Suprapubic skin (tissue), 4 donors: ENCODE data around the gene REPS2. TPM values are rescaled to one million over a fixed set of nuclear protein-coding genes. Genes with fewer than 3 reads are reported as not detected.
A peak's percentile ranks its signal among the peaks of the same experiment; 100 is the strongest.

Experiments used
- DNase-seq, 2 donors: peaks; one replicate each; pipeline ENCODE4 v3.0.0-alpha.2; 2019; ENCODE audit warnings: low spot score in 2 of 2
- H3K27ac ChIP-seq: fragments of 200-600 bp; sonication (generic); one replicate; pipeline ENCODE4 v1.5.1; 2019
- H3K27me3 ChIP-seq: fragments of 200-600 bp; sonication (generic); one replicate; pipeline ENCODE4 v1.5.1; 2019
- H3K36me3 ChIP-seq: fragments of 200-600 bp; sonication (generic); one replicate; pipeline ENCODE4 v1.5.1; 2019
- H3K4me1 ChIP-seq: fragments of 200-600 bp; sonication (generic); one replicate; pipeline ENCODE4 v1.5.1; 2019
- H3K4me3 ChIP-seq: fragments of 200-600 bp; sonication (generic); one replicate; pipeline ENCODE4 v1.5.1; 2019; ENCODE audit warnings: mild to moderate bottlenecking
- H3K9me3 ChIP-seq: fragments of 200-600 bp; sonication (generic); one replicate; pipeline ENCODE4 v1.5.1; 2019
- EP300 ChIP-seq: sonication (generic); formaldehyde crosslinking; IDR thresholded peaks from one replicate; pipeline ENCODE4 v1.6.1; 2017; ENCODE audit warnings: antibody characterized with exemption
- POLR2A ChIP-seq, 2 donors: fragments of 450-650 bp; IDR thresholded peaks; one replicate each; pipeline ENCODE4 v1.6.1; 2017; ENCODE audit warnings: antibody characterized with exemption in 2 of 2, mild to moderate bottlenecking in 2 of 2, moderate library complexity in 2 of 2
- POLR2AphosphoS5 ChIP-seq, 3 donors: sonication (generic); formaldehyde crosslinking; IDR thresholded peaks; one replicate each; pipeline ENCODE4 v1.6.1; 2017; ENCODE audit warnings: antibody characterized with exemption in 3 of 3
- WGBS: methylation state at CpG from one replicate; pipeline ENCODE4 v1.1.5; 2018; 5-methylcytosine and 5-hydroxymethylcytosine counted together
- total RNA-seq, 4 donors: library from RNA; depleted of rRNA; stranded (reverse); fragments of >200 nt; gene quantifications; one replicate each; pipeline ENCODE4 v1.1.0, GENCODE V29; 2016
- TF ChIP-seq, protein P1 (sequence below), 2 donors: fragments of 200-600 bp in 1 of 2; fragments of 450-650 bp in 1 of 2; sonication (generic) in 1 of 2; IDR thresholded peaks; one replicate each; pipeline ENCODE4 v1.5.1; 2016 to 2019; ENCODE audit warnings: antibody characterized with exemption in 2 of 2, mild to moderate bottlenecking in 1 of 2, moderate library complexity in 1 of 2

The REPS2 gene
- 10 to 100 TPM in 1 of 4 donors, 1 to 10 TPM in 3; 6.2 to 10.9 (median 8.6) TPM for total RNA-seq

DNA sequence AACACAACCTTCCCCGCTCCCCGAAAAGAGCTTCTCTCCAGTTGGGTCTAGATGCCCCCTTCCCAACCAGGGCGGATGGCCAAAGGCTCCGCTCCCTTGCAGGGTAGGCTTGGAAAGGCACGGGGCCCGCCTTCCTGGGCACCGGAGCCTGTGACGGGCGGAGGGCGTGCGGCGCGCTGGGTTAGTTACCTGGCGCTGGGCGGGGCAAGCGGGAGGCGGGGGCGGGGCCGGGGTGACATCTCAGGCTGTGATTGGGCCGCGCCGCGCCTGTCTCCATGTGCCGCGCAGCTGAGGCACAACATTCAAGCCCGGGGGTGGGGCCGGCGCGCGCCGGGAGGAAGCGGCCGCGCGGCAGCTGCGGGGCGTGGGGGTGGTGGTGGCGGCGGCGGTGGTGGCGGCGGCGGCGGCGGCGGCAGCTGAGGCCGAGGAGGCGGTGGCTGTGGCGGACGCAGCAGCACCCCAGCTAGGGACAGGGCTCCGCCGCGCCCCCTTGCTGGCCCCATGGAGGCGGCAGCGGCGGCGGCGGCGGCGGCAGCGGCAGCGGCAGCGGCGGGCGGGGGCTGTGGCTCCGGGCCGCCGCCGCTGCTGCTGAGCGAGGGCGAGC is at the start of gene REPS2:
REPS2 (plus strand) TSS at position 298 of the 604 bp plus-strand sequence; CDS start at position 502, 204 bp downstream.
- 31% methylated on average over 7 of the region's 71 CpGs for WGBS
- no peaks in the 10 kb centered on the region for H3K27me3 ChIP-seq
- peak; percentile 84 to 86 for DNase-seq
- H3K27ac ChIP-seq = no peak within 1 kb of the TSS
- H3K4me3 ChIP-seq = peak within 1 kb of the TSS; percentile 67
- no peaks in the 10 kb centered on the region for H3K36me3 ChIP-seq
- H3K9me3 ChIP-seq = no peaks in the 10 kb centered on the region
- H3K4me1 ChIP-seq = no peaks in the 10 kb centered on the region
- TF ChIP-seq, protein P1, sequence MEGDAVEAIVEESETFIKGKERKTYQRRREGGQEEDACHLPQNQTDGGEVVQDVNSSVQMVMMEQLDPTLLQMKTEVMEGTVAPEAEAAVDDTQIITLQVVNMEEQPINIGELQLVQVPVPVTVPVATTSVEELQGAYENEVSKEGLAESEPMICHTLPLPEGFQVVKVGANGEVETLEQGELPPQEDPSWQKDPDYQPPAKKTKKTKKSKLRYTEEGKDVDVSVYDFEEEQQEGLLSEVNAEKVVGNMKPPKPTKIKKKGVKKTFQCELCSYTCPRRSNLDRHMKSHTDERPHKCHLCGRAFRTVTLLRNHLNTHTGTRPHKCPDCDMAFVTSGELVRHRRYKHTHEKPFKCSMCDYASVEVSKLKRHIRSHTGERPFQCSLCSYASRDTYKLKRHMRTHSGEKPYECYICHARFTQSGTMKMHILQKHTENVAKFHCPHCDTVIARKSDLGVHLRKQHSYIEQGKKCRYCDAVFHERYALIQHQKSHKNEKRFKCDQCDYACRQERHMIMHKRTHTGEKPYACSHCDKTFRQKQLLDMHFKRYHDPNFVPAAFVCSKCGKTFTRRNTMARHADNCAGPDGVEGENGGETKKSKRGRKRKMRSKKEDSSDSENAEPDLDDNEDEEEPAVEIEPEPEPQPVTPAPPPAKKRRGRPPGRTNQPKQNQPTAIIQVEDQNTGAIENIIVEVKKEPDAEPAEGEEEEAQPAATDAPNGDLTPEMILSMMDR (IDR thresholded peaks at IDR 0.05) = no peak
- no peak for TF ChIP-seq POLR2A (IDR thresholded peaks at IDR 0.05)
- no peak for TF ChIP-seq EP300
- TF ChIP-seq POLR2AphosphoS5 (IDR thresholded peaks at IDR 0.05) = no peak

DNA sequence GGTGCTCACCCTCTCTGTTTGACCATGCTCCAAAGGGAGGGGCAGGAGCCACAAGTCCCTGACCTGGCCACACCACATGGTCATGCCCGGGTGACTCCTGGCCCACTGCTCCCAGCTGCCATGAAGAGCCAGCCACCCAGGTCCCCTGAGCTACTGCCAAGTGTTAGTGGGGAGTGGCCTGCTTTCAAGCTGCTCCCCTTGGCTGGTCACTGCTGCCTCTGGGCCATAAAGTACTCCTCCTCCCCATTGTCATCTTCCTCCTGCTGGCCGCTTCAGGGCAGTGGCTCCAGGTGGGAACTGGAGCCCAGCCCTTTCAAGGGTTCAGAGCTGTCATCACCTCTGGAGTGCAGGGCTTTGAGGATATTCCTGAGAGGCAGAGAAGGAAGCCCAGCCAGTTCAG is 49.0 kb upstream of the REPS2 start:
- no CpG with 5 or more reads among the region's 2 CpGs for WGBS
- no peak overlapping the region for H3K4me3 ChIP-seq
- H3K27ac ChIP-seq = no peak overlapping the region
- H3K9me3 ChIP-seq = no peaks in the 10 kb centered on the region
- H3K36me3 ChIP-seq = no peaks in the 10 kb centered on the region
- no peaks in the 10 kb centered on the region for H3K27me3 ChIP-seq
- DNase-seq = no peak
- TF ChIP-seq POLR2A (IDR thresholded peaks at IDR 0.05) (no peak), POLR2AphosphoS5 (IDR thresholded peaks at IDR 0.05) (no peak), EP300 (no peak)
- TF ChIP-seq, protein P1 (IDR thresholded peaks at IDR 0.05) = no peak
- no peaks in the 10 kb centered on the region for H3K4me1 ChIP-seq

DNA sequence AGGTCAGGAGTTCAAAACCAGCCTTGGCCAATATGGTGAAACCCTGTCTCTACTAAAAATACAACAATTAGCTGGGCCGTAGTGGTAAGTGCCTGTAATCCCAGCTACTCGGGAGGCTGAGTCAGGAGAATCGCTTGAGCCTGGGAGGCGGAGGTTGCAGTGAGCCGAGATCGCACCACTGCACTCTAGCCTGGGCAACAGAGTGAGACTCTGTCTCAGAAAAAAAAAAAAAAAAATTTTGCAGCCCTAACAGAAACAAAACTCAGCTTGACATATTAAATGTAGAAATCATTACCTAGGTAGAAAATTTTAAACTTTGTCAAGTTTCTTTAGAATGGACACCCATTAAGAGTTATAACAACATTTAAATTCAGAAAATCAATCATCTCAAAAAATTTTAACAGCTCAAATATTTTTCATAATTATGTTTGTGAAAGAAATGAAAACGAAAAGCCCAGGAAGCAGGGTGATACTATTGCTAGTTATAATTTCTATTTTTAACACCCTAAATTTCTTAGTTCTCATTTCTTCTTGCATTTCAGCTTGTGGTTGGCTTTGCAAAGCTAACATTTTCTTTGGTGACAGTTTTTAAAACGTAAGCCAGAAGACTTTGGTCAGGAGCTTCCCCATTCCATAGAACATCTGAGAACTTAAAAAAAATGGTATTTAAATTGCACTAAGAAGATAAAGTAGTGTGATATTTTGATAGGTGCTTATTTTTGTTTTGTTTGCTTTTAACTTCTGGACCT is 43.0 kb upstream of the REPS2 start:
- Histone ChIP-seq H3K9me3 (no peaks in the 10 kb centered on the region), H3K27me3 (no peaks in the 10 kb centered on the region), H3K27ac (no peak overlapping the region), H3K4me3 (no peak overlapping the region), H3K4me1 (no peaks in the 10 kb centered on the region), H3K36me3 (no peaks in the 10 kb centered on the region)
- no peak for DNase-seq
- WGBS = 76% methylated on average over 8 of the region's 8 CpGs
- TF ChIP-seq, protein P1 (IDR thresholded peaks at IDR 0.05) = no peak
- TF ChIP-seq POLR2A (IDR thresholded peaks at IDR 0.05) (no peak), EP300 (no peak), POLR2AphosphoS5 (IDR thresholded peaks at IDR 0.05) (no peak)

DNA sequence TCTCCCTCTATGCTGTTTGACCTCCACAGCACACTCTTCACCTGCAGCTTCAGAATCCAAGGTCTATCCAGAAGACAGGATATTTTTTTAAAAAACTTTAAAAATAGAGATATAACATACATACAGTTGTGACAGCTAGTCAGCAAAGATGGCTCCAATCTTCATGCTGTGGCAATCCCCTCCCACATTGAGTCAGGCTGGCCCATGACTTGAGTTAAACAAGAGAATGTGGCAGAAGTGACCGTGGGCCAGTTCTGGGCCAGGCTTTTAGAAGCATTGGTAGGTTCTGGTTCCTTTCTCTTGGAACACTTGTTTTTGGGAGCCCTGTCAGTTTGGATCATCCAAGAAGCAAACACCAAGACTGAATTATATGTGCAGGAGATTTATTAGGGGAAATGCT is 36.1 kb upstream of the REPS2 start:
- TF ChIP-seq POLR2AphosphoS5 (IDR thresholded peaks at IDR 0.05) (no peak), POLR2A (IDR thresholded peaks at IDR 0.05) (no peak), EP300 (no peak)
- TF ChIP-seq, protein P1 (IDR thresholded peaks at IDR 0.05) = no peak
- 81% methylated on average over 1 of the region's 1 CpG for WGBS
- no peaks in the 10 kb centered on the region for H3K4me1 ChIP-seq
- no peaks in the 10 kb centered on the region for H3K36me3 ChIP-seq
- no peak overlapping the region for H3K4me3 ChIP-seq
- H3K27ac ChIP-seq = no peak overlapping the region
- no peaks in the 10 kb centered on the region for H3K27me3 ChIP-seq
- no peak for DNase-seq
- no peaks in the 10 kb centered on the region for H3K9me3 ChIP-seq

DNA sequence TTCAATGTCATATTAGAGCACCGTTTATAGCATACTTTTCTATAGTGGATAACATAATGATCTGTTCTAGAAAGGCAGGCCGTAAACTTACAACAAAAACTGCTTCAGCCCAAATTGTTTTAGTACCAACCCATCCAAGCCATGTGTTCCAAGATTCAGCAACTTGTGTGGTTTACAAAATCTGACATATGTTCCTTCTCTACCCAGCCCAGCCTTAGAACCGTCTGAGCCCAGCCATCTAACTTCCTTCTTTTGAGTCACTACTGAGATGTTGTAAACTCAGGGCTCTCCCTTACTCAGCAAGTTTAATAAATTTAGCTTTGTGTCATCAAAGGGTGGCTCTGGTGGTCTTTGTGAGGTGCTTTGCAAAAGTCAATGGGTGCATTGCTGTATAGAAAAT is 32.4 kb upstream of the REPS2 start:
- TF ChIP-seq POLR2AphosphoS5 (IDR thresholded peaks at IDR 0.05) (no peak), POLR2A (IDR thresholded peaks at IDR 0.05) (no peak), EP300 (no peak)
- TF ChIP-seq, protein P1 (IDR thresholded peaks at IDR 0.05) = no peak
- Histone ChIP-seq H3K27me3 (no peaks in the 10 kb centered on the region), H3K4me3 (no peak overlapping the region), H3K27ac (no peak overlapping the region), H3K36me3 (no peaks in the 10 kb centered on the region), H3K4me1 (no peaks in the 10 kb centered on the region), H3K9me3 (no peaks in the 10 kb centered on the region)
- 75% methylated on average over 3 of the region's 3 CpGs for WGBS
- no peak for DNase-seq
